Right lobe of liver (tissue), 6 donors: ENCODE data around the gene COL6A1. TPM values are rescaled to one million over a fixed set of nuclear protein-coding genes. Genes with fewer than 3 reads are reported as not detected.
"Not testable (repeated sequence)": the region's sequence is repeated elsewhere in the genome, so short reads cannot be mapped to it uniquely, and the experiment has no call there.

Experiments used
- ATAC-seq, 4 donors: fragments of 200-7000 bp; cut with Tn5 transposase; one replicate each; pipeline ENCODE4 v1.9.1; 2020; ENCODE audit warnings: mild to moderate bottlenecking in 4 of 4, moderate library complexity in 4 of 4
- DNase-seq, 3 donors: peaks; one replicate each; pipeline ENCODE4 v3.0.0-alpha.2; 2020
- H3K27ac ChIP-seq, 3 donors: fragments of 200-600 bp; one replicate each; pipeline ENCODE4 v1.8.0; 2022
- H3K27me3 ChIP-seq, 2 donors: fragments of 200-600 bp; one replicate each; pipeline ENCODE4 v1.8.0; 2022
- H3K36me3 ChIP-seq, 4 donors: fragments of 200-600 bp; sonication (generic) in 1 of 4; one replicate each; pipeline versions ENCODE4 v1.5.1 to v1.8.0; 2017 to 2022; ENCODE audit warnings: control low read depth in 1 of 4
- H3K4me1 ChIP-seq, 4 donors: fragments of 200-600 bp; sonication (generic) in 1 of 4; one replicate each; pipeline versions ENCODE4 v1.5.1 to v1.8.0; 2017 to 2022; ENCODE audit warnings: control low read depth in 1 of 4
- H3K4me3 ChIP-seq, 3 donors: fragments of 200-600 bp; one replicate each; pipeline ENCODE4 v1.8.0; 2022
- H3K9me3 ChIP-seq, 4 donors: fragments of 200-600 bp; sonication (generic) in 1 of 4; one replicate each; pipeline versions ENCODE4 v1.5.1 to v1.8.0; 2017 to 2022; ENCODE audit warnings: control low read depth in 1 of 4
- POLR2A ChIP-seq: fragments of 450-650 bp; IDR thresholded peaks from one replicate; pipeline ENCODE4 v1.6.1; 2017; ENCODE audit warnings: antibody characterized with exemption, mild to moderate bottlenecking
- WGBS: methylation state at CpG from one replicate; pipeline ENCODE4 v1.1.6; 2018; ENCODE audit warnings: low coverage, low lambda C conversion rate; ENCODE audit not compliant: insufficient coverage; ENCODE audit errors: missing lambda C conversion rate; 5-methylcytosine and 5-hydroxymethylcytosine counted together
- intact Hi-C, 2 donors: fragments of 100-400 bp; cut with DNase I; formaldehyde crosslinking; loops; one replicate each; pipeline versions ENCODE4 v1.11.2 to v1.14.1; 2022
- total RNA-seq, 6 experiments: library from RNA; depleted of rRNA in 2 of 6; stranded (reverse); fragments of >200 nt in 2 of 6; fragmentation: NEBNext Ultra II Directional in 3 of 6; extraction: Animal tissue kit (Norgen Biotek cat#: 25700) in 3 of 6; gene quantifications; one replicate each; pipeline versions ENCODE4 v1.1.0 to v1.2.4, GENCODE V29; 2016 to 2023
- TF ChIP-seq, protein P1 (sequence below), 4 donors: fragments of 200-600 bp in 3 of 4; fragments of 450-650 bp in 1 of 4; IDR thresholded peaks; one replicate each; pipeline versions ENCODE4 v1.5.1 to v1.8.0; 2016 to 2022; ENCODE audit warnings: antibody characterized with exemption in 4 of 4, mild to moderate bottlenecking in 2 of 4
- donor health status: DM: no; HTN: yes; CAD: no.
- donor health status: DM: no; HTN: no; CAD: no.
- donor health status: DM: no; HTN: no; CAD: no.
- donor health status: DM: no; HTN: yes; CAD: no.
- donor health status: DM: no; HTN: yes; CAD: no.

The COL6A1 gene
- total RNA-seq, 6 experiments from 2014 or later, result 28.2 to 79.9 (median 51.1) TPM

DNA sequence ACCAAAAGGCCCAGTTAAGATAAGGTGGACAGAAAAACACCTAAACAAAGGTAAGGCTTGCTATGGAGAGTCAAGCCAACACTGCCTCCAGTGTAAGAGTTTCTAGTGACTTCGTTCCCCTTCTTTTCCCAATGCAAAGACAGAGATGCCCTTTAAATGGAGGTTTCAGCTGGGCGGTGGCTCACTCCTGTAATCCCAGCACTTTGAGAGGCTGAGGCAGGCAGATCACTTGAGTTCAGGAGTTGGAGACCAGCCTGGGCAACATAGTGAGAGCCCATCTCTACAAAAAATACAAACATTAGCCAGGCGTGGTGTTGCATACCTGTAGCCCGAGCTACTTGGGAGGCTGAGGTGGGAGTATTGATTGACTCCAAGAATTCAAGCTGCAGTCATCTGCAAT lies 24.0 kb upstream of the COL6A1 start:
- H3K4me1 ChIP-seq, result no peaks in the 10 kb centered on the region
- intact Hi-C loops, result no loop called here
- no peak for DNase-seq
- no peaks in the 10 kb centered on the region for H3K27me3 ChIP-seq
- no peaks in the 10 kb centered on the region for H3K9me3 ChIP-seq
- WGBS, result 62% methylated on average over 3 of the region's 4 CpGs
- H3K27ac ChIP-seq, result no peak overlapping the region
- no peak overlapping the region for H3K4me3 ChIP-seq
- TF ChIP-seq, protein P1, sequence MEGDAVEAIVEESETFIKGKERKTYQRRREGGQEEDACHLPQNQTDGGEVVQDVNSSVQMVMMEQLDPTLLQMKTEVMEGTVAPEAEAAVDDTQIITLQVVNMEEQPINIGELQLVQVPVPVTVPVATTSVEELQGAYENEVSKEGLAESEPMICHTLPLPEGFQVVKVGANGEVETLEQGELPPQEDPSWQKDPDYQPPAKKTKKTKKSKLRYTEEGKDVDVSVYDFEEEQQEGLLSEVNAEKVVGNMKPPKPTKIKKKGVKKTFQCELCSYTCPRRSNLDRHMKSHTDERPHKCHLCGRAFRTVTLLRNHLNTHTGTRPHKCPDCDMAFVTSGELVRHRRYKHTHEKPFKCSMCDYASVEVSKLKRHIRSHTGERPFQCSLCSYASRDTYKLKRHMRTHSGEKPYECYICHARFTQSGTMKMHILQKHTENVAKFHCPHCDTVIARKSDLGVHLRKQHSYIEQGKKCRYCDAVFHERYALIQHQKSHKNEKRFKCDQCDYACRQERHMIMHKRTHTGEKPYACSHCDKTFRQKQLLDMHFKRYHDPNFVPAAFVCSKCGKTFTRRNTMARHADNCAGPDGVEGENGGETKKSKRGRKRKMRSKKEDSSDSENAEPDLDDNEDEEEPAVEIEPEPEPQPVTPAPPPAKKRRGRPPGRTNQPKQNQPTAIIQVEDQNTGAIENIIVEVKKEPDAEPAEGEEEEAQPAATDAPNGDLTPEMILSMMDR (IDR thresholded peaks at IDR 0.05), result no peak
- TF ChIP-seq POLR2A, result no peak
- no peaks in the 10 kb centered on the region for H3K36me3 ChIP-seq
- no peak for ATAC-seq

DNA sequence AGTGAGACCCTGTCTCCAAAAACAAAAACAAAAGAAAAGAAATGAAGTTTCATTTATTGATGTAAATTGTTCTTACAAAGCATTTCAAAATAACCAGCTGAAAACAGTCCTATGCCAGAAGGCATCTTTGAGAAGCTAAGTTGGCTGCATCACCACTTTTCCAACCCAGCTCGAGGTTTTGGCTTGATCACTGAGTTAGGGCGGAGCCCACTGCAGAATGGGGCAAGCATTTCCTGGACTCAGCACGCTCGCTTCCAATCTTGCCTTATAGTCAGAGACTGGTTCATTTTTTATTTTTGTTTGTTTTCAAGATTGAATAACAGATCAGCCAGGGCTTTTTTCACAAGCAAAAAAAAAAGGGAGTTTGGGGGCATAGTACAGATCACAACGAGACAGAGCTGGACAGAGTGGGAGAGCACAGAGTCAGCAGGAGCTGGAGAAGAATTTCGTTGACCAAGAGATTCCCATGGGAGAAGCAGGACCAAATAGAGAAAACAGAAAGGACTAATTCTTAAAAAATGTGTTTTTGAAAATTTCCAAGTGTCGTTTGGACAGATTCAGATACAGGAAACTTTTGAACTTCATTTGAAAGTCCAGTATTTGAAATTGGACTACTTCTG lies 23.5 kb upstream of the COL6A1 start:
- TF ChIP-seq POLR2A, result no peak
- TF ChIP-seq, protein P1 (IDR thresholded peaks at IDR 0.05), result no peak
- H3K36me3 ChIP-seq, result no peaks in the 10 kb centered on the region
- no peak for DNase-seq
- H3K4me1 ChIP-seq, result no peaks in the 10 kb centered on the region
- H3K27me3 ChIP-seq, result no peaks in the 10 kb centered on the region
- H3K27ac ChIP-seq, result no peak overlapping the region
- no peak overlapping the region for H3K4me3 ChIP-seq
- H3K9me3 ChIP-seq, result no peaks in the 10 kb centered on the region
- intact Hi-C loops, result no loop called here
- 23% methylated on average over 7 of the region's 7 CpGs for WGBS
- no peak for ATAC-seq

DNA sequence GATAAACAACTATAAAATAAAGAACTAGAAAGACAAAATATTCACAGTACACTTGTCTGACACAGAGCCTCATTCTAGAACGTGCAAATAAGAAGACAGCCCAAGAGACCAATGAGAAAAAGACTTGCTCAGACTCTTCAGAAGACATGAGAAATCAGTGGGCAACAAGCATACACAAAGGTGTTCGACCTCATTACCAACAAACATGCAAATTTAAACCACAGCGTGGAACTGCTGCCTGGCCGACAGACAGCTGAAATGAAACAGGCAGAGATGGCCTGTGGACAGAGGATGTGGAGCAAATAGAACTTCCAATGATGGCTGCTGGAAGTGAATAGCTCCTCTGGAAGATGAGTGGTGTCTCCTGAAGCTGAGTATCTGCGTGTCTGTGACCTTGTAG lies 22.4 kb upstream of the COL6A1 start:
- H3K4me1 ChIP-seq, result no peaks in the 10 kb centered on the region
- no peak for TF ChIP-seq POLR2A
- TF ChIP-seq, protein P1 (IDR thresholded peaks at IDR 0.05), result no peak
- no peaks in the 10 kb centered on the region for H3K27me3 ChIP-seq
- intact Hi-C loops, result no loop called here
- ATAC-seq (no peak), DNase-seq (no peak)
- H3K36me3 ChIP-seq, result no peaks in the 10 kb centered on the region
- H3K9me3 ChIP-seq, result no peaks in the 10 kb centered on the region
- no peak overlapping the region for H3K4me3 ChIP-seq
- H3K27ac ChIP-seq, result no peak overlapping the region
- WGBS, result 60% methylated on average over 4 of the region's 5 CpGs

DNA sequence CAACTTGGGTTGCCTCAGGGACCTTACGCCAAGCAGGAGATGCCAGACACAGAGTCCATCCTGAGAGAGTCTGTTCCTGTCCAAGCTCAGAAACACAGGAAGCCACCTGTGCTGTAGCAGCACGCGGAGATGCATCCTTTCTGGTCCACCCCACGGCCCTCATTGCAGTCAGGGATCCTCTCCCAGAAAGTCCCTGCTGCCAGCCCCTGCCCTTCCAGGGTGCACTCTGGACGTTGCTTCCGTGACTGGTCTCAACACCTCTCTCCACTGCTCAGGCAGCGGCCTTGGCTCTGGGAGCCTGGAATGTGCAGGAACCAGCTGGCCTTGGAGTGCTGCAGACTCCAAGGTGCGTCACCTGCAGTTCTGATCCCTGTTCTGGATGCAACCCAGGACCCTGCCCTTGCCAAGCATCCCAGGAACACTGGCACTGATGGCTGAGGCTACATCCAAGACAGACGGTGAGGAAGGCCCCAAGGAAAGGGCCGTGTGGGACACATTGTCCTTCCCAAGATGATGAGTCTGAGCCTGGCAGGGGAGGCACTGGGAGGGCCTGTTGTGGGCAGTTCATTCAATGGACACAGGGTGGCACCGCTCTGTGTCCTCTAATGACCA lies 21.7 kb upstream of the COL6A1 start:
- peak in 1 of 4 donors; percentile 20 for ATAC-seq
- Histone ChIP-seq H3K27me3 (no peaks in the 10 kb centered on the region), H3K9me3 (no peaks in the 10 kb centered on the region), H3K36me3 (no peaks in the 10 kb centered on the region), H3K4me3 (no peak overlapping the region), H3K4me1 (no peaks in the 10 kb centered on the region), H3K27ac (no peak overlapping the region)
- WGBS, result 80% methylated on average over 2 of the region's 11 CpGs
- intact Hi-C loops, result no loop called here
- TF ChIP-seq POLR2A, result no peak
- TF ChIP-seq, protein P1 (IDR thresholded peaks at IDR 0.05), result no peak
- no peak for DNase-seq

DNA sequence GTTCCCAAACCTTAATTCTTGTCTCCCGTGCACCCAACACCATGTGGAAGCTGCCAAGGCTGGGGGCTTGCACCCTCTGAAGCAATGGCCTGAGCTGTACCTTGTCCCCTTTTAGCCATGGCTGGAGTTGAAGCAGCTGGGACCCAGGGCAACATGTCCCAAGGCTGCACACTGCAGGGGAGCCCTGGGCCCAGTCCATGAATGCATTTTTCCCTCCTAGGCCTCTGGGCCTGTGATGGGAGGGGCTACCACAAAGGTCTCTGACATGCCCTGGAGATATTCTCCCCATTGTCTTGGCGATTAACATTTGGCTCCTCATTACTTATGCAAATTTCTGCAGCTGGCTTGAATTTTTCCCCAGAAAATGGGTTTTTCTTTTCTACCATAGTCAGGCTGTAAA lies 20.2 kb upstream of the COL6A1 start:
- H3K4me3 ChIP-seq, H3K36me3 ChIP-seq, DNase-seq, H3K27me3 ChIP-seq, H3K9me3 ChIP-seq, intact Hi-C loops, ATAC-seq, H3K27ac ChIP-seq: not testable (repeated sequence)
- 67% methylated on average over 1 of the region's 2 CpGs for WGBS
- H3K4me1 ChIP-seq, result peaks cover 0 to 10% (median 5%) of the 10 kb centered on the region in 4 donors
